Thymus (tissue), 11 donors: ENCODE data around the gene NSF. TPM values are rescaled to one million over a fixed set of nuclear protein-coding genes. Genes with fewer than 3 reads are reported as not detected.

Experiments
- DNase-seq, 9 donors: peaks; one replicate each; pipeline ENCODE4 v3.0.0-alpha.2; 2013; ENCODE audit warnings: low spot score in 9 of 9, low read depth in 6 of 9, missing footprints in 1 of 9
- H3K27ac ChIP-seq, 2 donors: one replicate each; pipeline ENCODE4 v1.5.1; 2013; ENCODE audit warnings: control low read depth in 1 of 2, low read depth in 1 of 2, low read length in 1 of 2, mild to moderate bottlenecking in 1 of 2, moderate library complexity in 1 of 2
- H3K27me3 ChIP-seq, 2 donors: one replicate each; pipeline ENCODE4 v1.5.1; 2013; ENCODE audit warnings: low read length in 1 of 2; ENCODE audit not compliant: control insufficient read depth in 2 of 2, insufficient read depth in 1 of 2
- H3K36me3 ChIP-seq, 2 donors: one replicate each; pipeline ENCODE4 v1.5.1; 2013; ENCODE audit warnings: low read length in 1 of 2, mild to moderate bottlenecking in 1 of 2, moderate library complexity in 1 of 2; ENCODE audit not compliant: control insufficient read depth in 2 of 2, insufficient read depth in 2 of 2
- H3K4me1 ChIP-seq, 2 donors: one replicate each; pipeline ENCODE4 v1.5.1; 2013; ENCODE audit warnings: low read length in 2 of 2; ENCODE audit not compliant: control insufficient read depth in 2 of 2, insufficient read depth in 2 of 2
- H3K4me3 ChIP-seq, 2 donors: one replicate each; pipeline ENCODE4 v1.5.1; 2013; ENCODE audit warnings: low read length in 2 of 2, control low read depth in 1 of 2, mild to moderate bottlenecking in 1 of 2
- H3K9me3 ChIP-seq, 2 donors: one replicate each; pipeline ENCODE4 v1.5.1; 2013; ENCODE audit warnings: low read length in 1 of 2, mild to moderate bottlenecking in 1 of 2; ENCODE audit not compliant: control insufficient read depth in 2 of 2, insufficient read depth in 1 of 2
- WGBS: extraction: QIAGEN DNeasy Blood & Tissue Kit; methylation state at CpG from one replicate; pipeline ENCODE4 v1.1.7; 2013; 5-methylcytosine and 5-hydroxymethylcytosine counted together
- polyA plus RNA-seq: library from polyadenylated mRNA; stranded (reverse); fragments of 200-250 nt; gene quantifications from one replicate; pipeline ENCODE4 v1.2.3, GENCODE V29; 2013
- total RNA-seq: library from RNA; stranded (reverse); fragments of 120-200 nt; gene quantifications from one replicate; pipeline ENCODE4 v1.2.4, GENCODE V29; 2013
- donor health status: healthy.

NSF gene
- total and polyA plus RNA-seq, 2 donors = 14.3 to 15.3 TPM

GRCh38 chr17:46726206-46726605 lies 135.7 kb downstream of the NSF start:
- WGBS = 96% methylated on average over 3 of the region's 3 CpGs
- DNase-seq = no peak
- Histone ChIP-seq H3K27ac (no peak overlapping the region), H3K36me3 (peaks cover 0 to 19% of the 10 kb centered on the region in 2 donors), H3K27me3 (no peaks in the 10 kb centered on the region), H3K4me1 (no peaks in the 10 kb centered on the region), H3K9me3 (no peaks in the 10 kb centered on the region), H3K4me3 (no peak overlapping the region)

- no peak overlapping the region for H3K4me3 ChIP-seq
- no peak for DNase-seq
- H3K27me3 ChIP-seq = no peaks in the 10 kb centered on the region
- peaks cover 0 to 21% of the 10 kb centered on the region in 2 donors for H3K36me3 ChIP-seq
- H3K4me1 ChIP-seq = no peaks in the 10 kb centered on the region
- WGBS = 98% methylated on average over 4 of the region's 4 CpGs
- H3K9me3 ChIP-seq = no peaks in the 10 kb centered on the region
- no peak overlapping the region for H3K27ac ChIP-seq
Observed at GRCh38 chr17:46727572-46728348, 137.3 kb downstream of the NSF start.

GRCh38 chr17:46730026-46730425 lies 139.6 kb downstream of the NSF start:
- Histone ChIP-seq H3K27ac (no peak overlapping the region), H3K4me3 (no peak overlapping the region), H3K27me3 (no peaks in the 10 kb centered on the region), H3K9me3 (no peaks in the 10 kb centered on the region), H3K4me1 (no peaks in the 10 kb centered on the region), H3K36me3 (peaks cover 0 to 23% of the 10 kb centered on the region in 2 donors)
- DNase-seq = no peak
- 98% methylated on average over 2 of the region's 2 CpGs for WGBS

DNA sequence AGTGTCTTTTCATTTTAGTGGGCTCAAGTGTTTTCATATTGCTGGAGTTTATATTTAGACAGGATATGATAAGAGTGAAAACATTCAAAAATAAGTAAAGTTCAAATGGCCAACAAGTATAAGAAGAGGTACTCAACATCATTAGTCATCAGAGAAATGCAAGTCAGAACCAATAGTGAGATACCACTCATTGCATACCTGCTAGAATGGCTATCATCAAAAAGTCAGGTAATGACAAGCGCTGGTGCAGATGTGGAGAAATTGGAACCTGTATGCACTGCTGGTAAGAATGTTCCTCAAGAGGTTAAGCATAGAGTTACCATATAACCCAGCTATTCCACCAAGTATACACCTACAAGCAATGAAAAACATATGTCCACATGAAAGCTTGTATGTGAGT lies 140.2 kb downstream of the NSF start:
- H3K36me3 ChIP-seq = peaks cover 0 to 23% of the 10 kb centered on the region in 2 donors
- DNase-seq = no peak
- no peaks in the 10 kb centered on the region for H3K9me3 ChIP-seq
- no peaks in the 10 kb centered on the region for H3K27me3 ChIP-seq
- no peak overlapping the region for H3K27ac ChIP-seq
- no peaks in the 10 kb centered on the region for H3K4me1 ChIP-seq
- WGBS = 98% methylated on average over 1 of the region's 1 CpG
- no peak overlapping the region for H3K4me3 ChIP-seq

GRCh38 chr17:46732160-46732559 lies 141.7 kb downstream of the NSF start:
- Histone ChIP-seq H3K9me3 (no peaks in the 10 kb centered on the region), H3K4me1 (no peaks in the 10 kb centered on the region), H3K27ac (no peak overlapping the region), H3K36me3 (peaks cover 0 to 16% of the 10 kb centered on the region in 2 donors), H3K4me3 (no peak overlapping the region), H3K27me3 (no peaks in the 10 kb centered on the region)
- WGBS = 100% methylated on average over 1 of the region's 1 CpG
- DNase-seq = no peak

DNA sequence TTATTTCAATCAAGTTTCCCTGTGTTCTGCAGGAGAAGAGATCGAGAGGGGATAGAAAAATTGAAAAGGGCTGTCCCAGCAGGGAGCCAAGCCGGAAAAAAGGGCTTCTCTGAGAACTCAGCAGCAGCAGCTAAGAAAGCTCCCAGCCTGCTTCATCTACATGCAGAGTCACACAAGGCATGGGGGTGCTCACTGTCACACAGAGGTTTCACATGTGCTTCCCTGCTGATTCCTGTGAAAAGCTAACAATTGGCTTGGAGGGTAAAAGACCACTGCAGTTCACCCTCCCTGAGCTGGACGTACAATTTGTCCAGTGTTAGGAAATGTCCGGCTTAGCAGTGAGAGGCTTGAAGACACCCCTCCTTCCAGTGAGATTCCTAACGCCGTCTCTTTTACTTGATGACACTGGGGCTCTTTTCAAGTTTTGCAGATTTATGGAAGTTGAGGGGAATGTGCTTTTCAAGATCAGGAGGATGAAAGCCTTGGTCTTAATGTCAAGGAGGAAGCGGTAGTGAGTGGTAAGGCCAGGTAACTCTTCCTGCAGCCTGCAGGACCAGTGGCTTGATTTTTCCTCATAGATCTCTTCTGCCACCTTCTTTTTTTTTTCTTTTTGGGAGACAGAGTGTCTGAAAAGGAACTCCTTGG lies 142.4 kb downstream of the NSF start:
- Histone ChIP-seq H3K4me1 (no peaks in the 10 kb centered on the region), H3K9me3 (no peaks in the 10 kb centered on the region), H3K27ac (no peak overlapping the region), H3K4me3 (no peak overlapping the region), H3K36me3 (peaks cover 0 to 16% of the 10 kb centered on the region in 2 donors), H3K27me3 (no peaks in the 10 kb centered on the region)
- no peak for DNase-seq
- WGBS = 96% methylated on average over 7 of the region's 7 CpGs

GRCh38 chr17:46733837-46734475 lies 143.5 kb downstream of the NSF start:
- Histone ChIP-seq H3K27ac (no peak overlapping the region), H3K27me3 (no peaks in the 10 kb centered on the region), H3K4me3 (no peak overlapping the region), H3K9me3 (no peaks in the 10 kb centered on the region), H3K36me3 (peaks cover 4 to 13% of the 10 kb centered on the region in 2 donors), H3K4me1 (no peaks in the 10 kb centered on the region)
- DNase-seq = no peak
- 97% methylated on average over 1 of the region's 1 CpG for WGBS

GRCh38 chr17:46736100-46736499 lies 145.6 kb downstream of the NSF start:
- no peak overlapping the region for H3K27ac ChIP-seq
- DNase-seq = no peak
- no peak overlapping the region for H3K4me3 ChIP-seq
- no peaks in the 10 kb centered on the region for H3K27me3 ChIP-seq
- no peaks in the 10 kb centered on the region for H3K4me1 ChIP-seq
- no peaks in the 10 kb centered on the region for H3K9me3 ChIP-seq
- peaks cover 4 to 8% of the 10 kb centered on the region in 2 donors for H3K36me3 ChIP-seq

- DNase-seq = no peak
- WGBS = 81% methylated on average over 4 of the region's 4 CpGs
Observed at GRCh38 chr17:46737326-46737725, 146.9 kb downstream of the NSF start.

More at GRCh38 chr17:46737326-46737725, 146.9 kb downstream of the NSF start:
- Histone ChIP-seq H3K36me3 (peaks cover 4 to 8% of the 10 kb centered on the region in 2 donors), H3K27ac (no peak overlapping the region), H3K4me3 (no peak overlapping the region), H3K4me1 (no peaks in the 10 kb centered on the region), H3K27me3 (no peaks in the 10 kb centered on the region), H3K9me3 (no peaks in the 10 kb centered on the region)
